Daoy (cell line): ENCODE data around the gene NMNAT2. TPM values are rescaled to one million over a fixed set of nuclear protein-coding genes. Genes with fewer than 3 reads are reported as not detected.

Source experiments
- DNase-seq: peaks from one replicate; pipeline ENCODE4 v3.0.0-alpha.2; 2015; ENCODE audit warnings: low read depth
- total RNA-seq: library from RNA; depleted of rRNA; stranded (reverse); fragments of >200 nt; shearing (Covaris generic); gene quantifications from 2 replicates; pipeline ENCODE4 v1.2.3, GENCODE V29; 2014; rRNA removed

NMNAT2 gene
- total RNA-seq, 1 experiment from 2014 or later = 3.0 TPM

- no peak for DNase-seq
These were observed 203.0 kb downstream of the NMNAT2 start for GRCh38 chr1:183215076-183215720.

- no peak for DNase-seq
These were observed 203.9 kb downstream of the NMNAT2 start for GRCh38 chr1:183214021-183214970.

- no peak for DNase-seq
These were observed 205.3 kb downstream of the NMNAT2 start for GRCh38 chr1:183212870-183213269.

DNA sequence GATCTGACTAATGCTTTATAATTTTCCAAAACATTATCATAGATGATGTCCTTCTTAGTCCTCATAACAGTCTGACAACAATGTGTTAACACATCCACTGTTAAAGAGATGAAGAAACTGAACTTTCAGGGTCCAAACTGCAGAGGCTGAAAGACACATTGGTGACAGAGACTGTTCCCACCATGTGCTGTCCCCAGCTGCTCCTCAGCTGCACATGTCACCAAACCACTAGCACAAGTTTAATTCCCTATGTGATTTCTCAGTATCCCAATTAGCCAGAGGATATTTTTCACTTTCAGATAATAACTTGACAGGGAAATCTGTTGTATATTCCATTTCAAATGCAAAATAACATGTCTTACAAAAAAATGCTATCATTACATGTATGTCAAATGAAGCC is 207.5 kb downstream of the NMNAT2 start:
- no peak for DNase-seq

DNA sequence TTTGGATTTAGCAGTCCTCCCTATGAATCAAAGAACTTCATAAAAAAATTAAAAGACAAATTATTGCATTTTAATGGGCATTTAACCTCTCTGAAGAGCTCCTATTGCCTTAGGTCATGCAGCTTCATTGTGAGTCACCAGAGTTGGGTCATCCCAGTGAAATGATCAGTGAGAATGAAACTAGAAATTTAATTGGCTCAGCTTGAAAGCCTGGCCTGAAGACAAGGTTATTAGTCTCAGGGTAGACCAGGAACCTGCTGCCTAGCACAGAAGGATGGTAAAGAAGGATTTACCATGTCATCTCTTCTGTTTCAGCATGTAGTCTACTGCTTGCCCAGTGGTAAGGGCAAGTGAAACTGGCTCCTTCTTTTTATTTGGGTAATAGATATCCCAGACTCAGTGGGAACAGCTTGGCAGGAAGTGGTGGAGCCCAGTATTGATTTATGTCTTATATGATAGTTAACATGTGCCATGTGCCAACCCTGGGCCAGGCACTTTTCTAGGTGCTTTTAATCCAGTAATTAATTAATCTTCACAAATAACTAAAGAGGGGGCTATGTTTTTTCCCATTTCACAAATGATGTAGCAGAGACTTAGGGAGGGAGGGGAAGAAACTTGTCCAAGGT is 208.5 kb downstream of the NMNAT2 start:
- peak; percentile 89 for DNase-seq

DNA sequence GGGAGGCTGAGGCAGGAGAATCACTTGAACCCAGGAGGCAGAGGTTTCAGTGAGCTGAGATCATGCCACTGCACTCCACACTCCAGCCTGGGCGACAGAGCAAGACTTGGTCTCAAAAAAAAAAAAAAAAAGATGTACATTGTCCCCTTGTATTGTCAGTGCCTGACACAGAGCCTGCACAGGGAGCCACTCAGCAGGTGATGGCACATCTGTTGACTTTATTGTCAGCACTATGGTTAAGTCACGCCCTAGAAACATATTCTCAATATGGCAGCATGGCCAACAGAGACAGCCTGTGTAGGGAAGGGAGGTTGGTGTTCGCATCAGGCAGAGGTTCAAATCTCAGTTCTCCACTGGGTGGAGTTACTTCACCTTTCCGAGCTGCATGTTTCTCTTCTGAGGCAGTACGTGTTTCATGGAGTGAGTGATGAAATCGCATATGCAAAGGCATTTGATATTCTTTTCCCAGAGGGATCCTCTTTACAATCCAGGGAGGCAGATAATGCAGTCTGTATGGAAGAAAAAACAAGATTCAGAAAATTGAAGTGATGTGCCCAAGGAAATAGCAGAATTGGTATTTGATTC is 211.6 kb downstream of the NMNAT2 start:
- DNase-seq = no peak

- no peak for DNase-seq
These were observed 212.9 kb downstream of the NMNAT2 start for GRCh38 chr1:183205196-183205781.

DNA sequence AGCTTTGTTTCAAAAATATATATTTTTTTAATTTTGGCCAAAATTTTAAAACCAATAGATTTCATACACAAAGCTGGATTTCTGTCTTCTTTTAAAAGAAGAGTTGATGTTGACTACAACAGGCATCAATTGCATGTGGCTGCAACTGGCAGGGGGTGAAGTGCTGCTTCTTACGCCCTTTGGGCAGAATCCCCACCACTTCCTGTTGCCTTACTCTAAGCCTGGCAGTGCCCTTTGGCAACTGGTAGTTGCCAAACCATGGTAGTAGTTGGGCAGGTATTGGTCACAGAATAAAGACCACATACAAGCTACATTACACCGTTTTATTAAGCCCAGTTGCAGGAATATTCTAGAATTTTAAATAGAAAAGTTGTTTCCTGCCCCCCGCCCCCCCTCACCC is 215.1 kb downstream of the NMNAT2 start:
- no peak for DNase-seq

DNA sequence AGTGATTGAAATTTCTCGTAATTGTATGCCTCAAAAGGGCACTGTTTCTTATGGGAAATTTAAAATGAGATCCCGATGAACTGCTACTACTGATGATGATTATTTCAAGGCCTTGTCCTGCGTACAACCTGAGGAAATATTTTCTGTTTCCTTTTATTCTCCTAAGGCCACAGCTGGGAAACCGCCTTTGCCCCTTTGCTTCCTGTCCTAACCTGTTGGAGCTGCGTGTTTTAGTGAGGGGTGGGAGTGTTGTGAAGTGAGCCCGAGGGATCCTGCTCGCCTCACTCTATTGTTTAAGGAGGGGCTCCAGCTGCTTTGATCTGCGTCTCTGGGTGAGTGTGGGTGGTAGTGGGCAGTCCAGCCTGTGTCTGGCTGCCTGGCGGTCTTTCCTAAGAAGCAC is 217.7 kb downstream of the NMNAT2 start:
- DNase-seq = no peak

DNA sequence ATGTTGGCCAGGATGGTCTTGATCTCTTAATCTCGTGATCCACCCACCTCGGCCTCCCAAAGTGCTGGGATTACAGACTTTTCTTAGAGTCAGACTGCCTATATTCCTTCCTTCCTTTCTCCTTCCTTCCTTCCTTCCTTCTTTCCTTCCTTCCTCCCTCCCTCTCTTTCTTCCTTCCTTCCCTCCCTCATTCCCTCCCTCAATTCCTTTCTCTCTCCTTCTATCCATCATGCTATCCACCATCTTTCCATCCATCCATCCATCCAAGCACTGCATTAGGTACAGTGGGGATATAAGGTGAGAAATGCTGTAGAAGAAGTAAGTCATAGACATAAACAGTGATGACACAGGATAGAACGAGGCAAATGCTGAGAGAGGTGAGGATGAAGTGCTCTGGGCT is 218.9 kb downstream of the NMNAT2 start:
- no peak for DNase-seq

GRCh38 chr1:183198463-183198862 is 219.7 kb downstream of the NMNAT2 start:
- peak; percentile 93 for DNase-seq

Other genes starting within 250 kb of the NMNAT2 start
- gene LAMC2, start 232.1 kb downstream of the NMNAT2 start, total RNA-seq = 1.4 and 1.6 TPM in 2 replicates
- 14.9 and 24.1 TPM in 2 replicates for gene SMG7, start 54.1 kb upstream of the NMNAT2 start, total RNA-seq
- gene NCF2, start 172.1 kb upstream of the NMNAT2 start, total RNA-seq = 19.7 and 26.2 TPM in 2 replicates
- gene ARPC5, start 217.4 kb upstream of the NMNAT2 start, total RNA-seq = 210 and 248 TPM in 2 replicates
- gene APOBEC4, start 234.9 kb upstream of the NMNAT2 start, total RNA-seq = not detected in 2 replicates